ENCODE measurements around the gene STARD10. TPM values are rescaled to one million over a fixed set of nuclear protein-coding genes. Genes with fewer than 3 reads are reported as not detected.

STARD10 gene
- total and polyA plus RNA-seq, 4 donors = 70.5 to 328 (median 232) TPM

- peaks cover 0 to 5% (median 2%) of the 10 kb centered on the region in 4 donors for H3K36me3 ChIP-seq (ENCODE audit: control insufficient read depth in 4 of 4, insufficient read depth in 3 of 4, low read depth in 1 of 4, low read length in 3 of 4)
- H3K9ac ChIP-seq (ENCODE audit: low read depth in 1 of 2, low read length in 2 of 2) = no peak overlapping the region
- no peak overlapping the region for H3K27ac ChIP-seq (ENCODE audit: low read depth in 1 of 2, low read length in 2 of 2)
- peaks cover 4 to 37% (median 29%) of the 10 kb centered on the region in 4 donors for H3K4me1 ChIP-seq (ENCODE audit: control insufficient read depth in 4 of 4, insufficient read depth in 4 of 4, low read length in 3 of 4)
- TF ChIP-seq FOXA1 (IDR thresholded peaks at IDR 0.05) = no peak
- TF ChIP-seq, protein P1, sequence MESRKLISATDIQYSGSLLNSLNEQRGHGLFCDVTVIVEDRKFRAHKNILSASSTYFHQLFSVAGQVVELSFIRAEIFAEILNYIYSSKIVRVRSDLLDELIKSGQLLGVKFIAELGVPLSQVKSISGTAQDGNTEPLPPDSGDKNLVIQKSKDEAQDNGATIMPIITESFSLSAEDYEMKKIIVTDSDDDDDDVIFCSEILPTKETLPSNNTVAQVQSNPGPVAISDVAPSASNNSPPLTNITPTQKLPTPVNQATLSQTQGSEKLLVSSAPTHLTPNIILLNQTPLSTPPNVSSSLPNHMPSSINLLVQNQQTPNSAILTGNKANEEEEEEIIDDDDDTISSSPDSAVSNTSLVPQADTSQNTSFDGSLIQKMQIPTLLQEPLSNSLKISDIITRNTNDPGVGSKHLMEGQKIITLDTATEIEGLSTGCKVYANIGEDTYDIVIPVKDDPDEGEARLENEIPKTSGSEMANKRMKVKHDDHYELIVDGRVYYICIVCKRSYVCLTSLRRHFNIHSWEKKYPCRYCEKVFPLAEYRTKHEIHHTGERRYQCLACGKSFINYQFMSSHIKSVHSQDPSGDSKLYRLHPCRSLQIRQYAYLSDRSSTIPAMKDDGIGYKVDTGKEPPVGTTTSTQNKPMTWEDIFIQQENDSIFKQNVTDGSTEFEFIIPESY (IDR thresholded peaks at IDR 0.05) = no peak
- TF ChIP-seq HNF4A (conservative IDR thresholded peaks at IDR 0.05) = no peak
- TF ChIP-seq, protein P2, sequence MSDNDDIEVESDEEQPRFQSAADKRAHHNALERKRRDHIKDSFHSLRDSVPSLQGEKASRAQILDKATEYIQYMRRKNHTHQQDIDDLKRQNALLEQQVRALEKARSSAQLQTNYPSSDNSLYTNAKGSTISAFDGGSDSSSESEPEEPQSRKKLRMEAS (IDR thresholded peaks at IDR 0.05) = no peak
- TF ChIP-seq SP1 (IDR thresholded peaks at IDR 0.05) = no peak
- TF ChIP-seq EGR1 (IDR thresholded peaks at IDR 0.05; ENCODE audit: low read depth in 2 of 2) = no peak
- TF ChIP-seq NR2F2 (IDR thresholded peaks at IDR 0.05) = no peak
- no peak for TF ChIP-seq GABPA (IDR thresholded peaks at IDR 0.05 in 1 of 2, conservative IDR thresholded peaks at IDR 0.05 in 1 of 2)
- no peak for TF ChIP-seq HNF4G (IDR thresholded peaks at IDR 0.05)
- TF ChIP-seq JUND (IDR thresholded peaks at IDR 0.05) = no peak
- TF ChIP-seq RXRA (IDR thresholded peaks at IDR 0.05) = no peak
- TF ChIP-seq, protein P3, sequence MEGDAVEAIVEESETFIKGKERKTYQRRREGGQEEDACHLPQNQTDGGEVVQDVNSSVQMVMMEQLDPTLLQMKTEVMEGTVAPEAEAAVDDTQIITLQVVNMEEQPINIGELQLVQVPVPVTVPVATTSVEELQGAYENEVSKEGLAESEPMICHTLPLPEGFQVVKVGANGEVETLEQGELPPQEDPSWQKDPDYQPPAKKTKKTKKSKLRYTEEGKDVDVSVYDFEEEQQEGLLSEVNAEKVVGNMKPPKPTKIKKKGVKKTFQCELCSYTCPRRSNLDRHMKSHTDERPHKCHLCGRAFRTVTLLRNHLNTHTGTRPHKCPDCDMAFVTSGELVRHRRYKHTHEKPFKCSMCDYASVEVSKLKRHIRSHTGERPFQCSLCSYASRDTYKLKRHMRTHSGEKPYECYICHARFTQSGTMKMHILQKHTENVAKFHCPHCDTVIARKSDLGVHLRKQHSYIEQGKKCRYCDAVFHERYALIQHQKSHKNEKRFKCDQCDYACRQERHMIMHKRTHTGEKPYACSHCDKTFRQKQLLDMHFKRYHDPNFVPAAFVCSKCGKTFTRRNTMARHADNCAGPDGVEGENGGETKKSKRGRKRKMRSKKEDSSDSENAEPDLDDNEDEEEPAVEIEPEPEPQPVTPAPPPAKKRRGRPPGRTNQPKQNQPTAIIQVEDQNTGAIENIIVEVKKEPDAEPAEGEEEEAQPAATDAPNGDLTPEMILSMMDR (IDR thresholded peaks at IDR 0.05; ENCODE audit: low read depth, low read length, missing input control) = no peak
- H3K27me3 ChIP-seq (ENCODE audit: control insufficient read depth in 4 of 4, insufficient read depth in 4 of 4, low read length in 3 of 4) = no peaks in the 10 kb centered on the region
- no peaks in the 10 kb centered on the region for H3K9me3 ChIP-seq (ENCODE audit: control insufficient read depth in 4 of 4, low read length in 3 of 4)
- DNase-seq (ENCODE audit: low spot score) = no peak
- 72% methylated on average over 2 of the region's 2 CpGs for WGBS
- H3K4me3 ChIP-seq (ENCODE audit: low read depth in 1 of 3, low read length in 3 of 3) = no peak overlapping the region
These were observed 43.2 kb downstream of the STARD10 start for GRCh38 chr11:72750556-72751115.

GRCh38 chr11:72750086-72750485 lies 43.8 kb downstream of the STARD10 start:
- H3K4me1 ChIP-seq (ENCODE audit: control insufficient read depth in 4 of 4, insufficient read depth in 4 of 4, low read length in 3 of 4) = peaks cover 4 to 37% (median 29%) of the 10 kb centered on the region in 4 donors
- H3K27ac ChIP-seq (ENCODE audit: low read depth in 1 of 2, low read length in 2 of 2) = no peak overlapping the region

More at GRCh38 chr11:72750086-72750485, 43.8 kb downstream of the STARD10 start:
- WGBS = 80% methylated on average over 9 of the region's 9 CpGs
- Histone ChIP-seq H3K27me3 (ENCODE audit: control insufficient read depth in 4 of 4, insufficient read depth in 4 of 4, low read length in 3 of 4) (no peaks in the 10 kb centered on the region), H3K9ac (ENCODE audit: low read depth in 1 of 2, low read length in 2 of 2) (no peak overlapping the region), H3K4me3 (ENCODE audit: low read depth in 1 of 3, low read length in 3 of 3) (no peak overlapping the region), H3K9me3 (ENCODE audit: control insufficient read depth in 4 of 4, low read length in 3 of 4) (no peaks in the 10 kb centered on the region), H3K36me3 (ENCODE audit: control insufficient read depth in 4 of 4, insufficient read depth in 3 of 4, low read depth in 1 of 4, low read length in 3 of 4) (peaks cover 0 to 5% (median 1%) of the 10 kb centered on the region in 4 donors)
- TF ChIP-seq FOXA2 (IDR thresholded peaks at IDR 0.05) (no peak), EGR1 (IDR thresholded peaks at IDR 0.05; ENCODE audit: low read depth in 2 of 2) (no peak), NR2F2 (IDR thresholded peaks at IDR 0.05) (no peak), JUND (IDR thresholded peaks at IDR 0.05) (no peak), HNF4G (IDR thresholded peaks at IDR 0.05) (no peak), SP1 (IDR thresholded peaks at IDR 0.05) (no peak), YY1 (IDR thresholded peaks at IDR 0.05) (no peak)
- TF ChIP-seq, protein P2 (IDR thresholded peaks at IDR 0.05) = no peak
- TF ChIP-seq, protein P1 (IDR thresholded peaks at IDR 0.05) = no peak
- no peak for DNase-seq (ENCODE audit: low spot score)
